DND-41 (cell line): ENCODE results near the gene SPTLC3.

Experiments used
- ATAC-seq: fragments of 200-7000 bp; cut with Tn5 transposase; 3 replicates; pipeline ENCODE4 v1.9.1; 2021; ENCODE audit warnings: low read depth; ENCODE audit not compliant: insufficient read depth
- DNase-seq: peaks from one replicate; pipeline ENCODE4 v3.0.0-alpha.2; 2020
- H2AFZ ChIP-seq: 2 replicates; pipeline ENCODE4 v1.6.0; 2012; ENCODE audit warnings: low read depth, low read length
- H3K27ac ChIP-seq: 2 replicates; pipeline ENCODE4 v1.5.1; 2012; ENCODE audit warnings: low read length, inconsistent platforms
- H3K27me3 ChIP-seq: fragments of 200-600 bp; sonication (generic); 2 replicates; pipeline ENCODE4 v1.6.0; 2012; ENCODE audit warnings: low read length, mild to moderate bottlenecking, inconsistent platforms; ENCODE audit not compliant: insufficient read depth, poor library complexity
- H3K36me3 ChIP-seq: 2 replicates; pipeline ENCODE4 v1.5.1; 2012; ENCODE audit warnings: low read length, inconsistent platforms; ENCODE audit not compliant: insufficient read depth
- H3K4me1 ChIP-seq: 2 replicates; pipeline ENCODE4 v1.5.1; 2012; ENCODE audit warnings: mild to moderate bottlenecking, low read length; ENCODE audit not compliant: insufficient read depth
- H3K4me2 ChIP-seq: 2 replicates; pipeline ENCODE4 v1.6.0; 2012; ENCODE audit warnings: mild to moderate bottlenecking, moderate library complexity, low read length, inconsistent platforms; ENCODE audit not compliant: insufficient read depth
- H3K4me3 ChIP-seq, 2 experiments: fragments of 200-600 bp in 1 of 2; shearing (Covaris generic) in 1 of 2; 2 replicates each; pipeline ENCODE4 v1.5.1; 2012 to 2016; ENCODE audit warnings: inconsistent platforms in 2 of 2, low read length in 2 of 2, mild to moderate bottlenecking in 2 of 2, low read depth in 1 of 2, moderate library complexity in 1 of 2
- H3K79me2 ChIP-seq: 2 replicates; pipeline ENCODE4 v1.6.0; 2012; ENCODE audit warnings: low read length, inconsistent platforms; ENCODE audit not compliant: insufficient read depth
- H3K9ac ChIP-seq: 2 replicates; pipeline ENCODE4 v1.6.0; 2012; ENCODE audit warnings: low read depth, mild to moderate bottlenecking, inconsistent platforms, low read length, moderate library complexity
- H3K9me3 ChIP-seq: 2 replicates; pipeline ENCODE4 v1.5.1; 2012; ENCODE audit warnings: low read length, moderate library complexity, mild to moderate bottlenecking, inconsistent platforms; ENCODE audit not compliant: insufficient read depth, severe bottlenecking
- H4K20me1 ChIP-seq: 2 replicates; pipeline ENCODE4 v1.6.0; 2012; ENCODE audit warnings: low read length; ENCODE audit not compliant: insufficient read depth
- CTCF ChIP-seq: IDR thresholded peaks from 2 replicates; pipeline ENCODE4 v1.5.1; 2012; ENCODE audit warnings: borderline replicate concordance, low read length, moderate library complexity, mild to moderate bottlenecking; ENCODE audit not compliant: poor library complexity, severe bottlenecking; ENCODE audit errors: extremely low read depth
- EZH2 ChIP-seq: IDR thresholded peaks from 3 replicates; pipeline ENCODE4 v1.6.1; 2012; ENCODE audit warnings: borderline replicate concordance, low read depth, mild to moderate bottlenecking, moderate library complexity, low read length, inconsistent platforms; ENCODE audit not compliant: severe bottlenecking

SPTLC3 gene

GRCh38 chr20:13025181-13025580, 16.4 kb downstream of the SPTLC3 start:
- Histone ChIP-seq H3K4me1 (no peaks in the 10 kb centered on the region), H3K9ac (no peak overlapping the region), H3K79me2 (no peaks in the 10 kb centered on the region), H2AFZ (no peak overlapping the region), H3K27ac (no peak overlapping the region), H3K9me3 (peaks cover 8% of the 10 kb centered on the region), H3K27me3 (peaks cover 3% of the 10 kb centered on the region), H3K4me2 (no peak overlapping the region), H3K36me3 (no peaks in the 10 kb centered on the region), H4K20me1 (no peaks in the 10 kb centered on the region), H3K4me3 (no peak overlapping the region)
- no peak for TF ChIP-seq EZH2
- no peak for TF ChIP-seq CTCF
- ATAC-seq (no peak), DNase-seq (no peak)

- no peak for TF ChIP-seq EZH2
- no peak for TF ChIP-seq CTCF
- H3K9me3 ChIP-seq = no peaks in the 10 kb centered on the region
- H3K27me3 ChIP-seq = peaks cover 3% of the 10 kb centered on the region
Observed at GRCh38 chr20:13028001-13028400, 19.2 kb downstream of the SPTLC3 start.

GRCh38 chr20:13028673-13029072, 19.9 kb downstream of the SPTLC3 start:
- Histone ChIP-seq H4K20me1 (no peaks in the 10 kb centered on the region), H3K27ac (no peak overlapping the region)

More at GRCh38 chr20:13028001-13028400, 19.2 kb downstream of the SPTLC3 start:
- Histone ChIP-seq H3K79me2 (no peaks in the 10 kb centered on the region), H3K4me1 (no peaks in the 10 kb centered on the region), H3K4me3 (no peak overlapping the region), H3K27ac (no peak overlapping the region), H2AFZ (no peak overlapping the region), H3K9ac (no peak overlapping the region), H3K36me3 (no peaks in the 10 kb centered on the region), H3K4me2 (no peak overlapping the region), H4K20me1 (no peaks in the 10 kb centered on the region)
- no peak for DNase-seq
- ATAC-seq = no peak

More at GRCh38 chr20:13028673-13029072, 19.9 kb downstream of the SPTLC3 start:
- Histone ChIP-seq H3K4me2 (no peak overlapping the region), H3K79me2 (no peaks in the 10 kb centered on the region), H3K4me3 (no peak overlapping the region), H3K27me3 (peaks cover 3% of the 10 kb centered on the region), H3K4me1 (no peaks in the 10 kb centered on the region), H3K9me3 (no peaks in the 10 kb centered on the region), H3K9ac (no peak overlapping the region), H3K36me3 (no peaks in the 10 kb centered on the region), H2AFZ (no peak overlapping the region)
- no peak for DNase-seq
- TF ChIP-seq CTCF (no peak), EZH2 (no peak)
- no peak for ATAC-seq
